Testis (tissue), 2 donors: ENCODE data around the gene TRPM3.

Experiments used
- CTCF ChIP-seq, 3 experiments: fragments of 450-650 bp in 2 of 3; fragments of 200-600 bp in 1 of 3; sonication (generic) in 1 of 3; IDR thresholded peaks; one replicate each; pipeline ENCODE4 v1.5.1; 2016 to 2019; ENCODE audit warnings: antibody characterized with exemption in 3 of 3, mild to moderate bottlenecking in 2 of 3, moderate library complexity in 1 of 3
- POLR2A ChIP-seq: fragments of 450-650 bp; IDR thresholded peaks from one replicate; pipeline ENCODE4 v1.6.1; 2017; ENCODE audit warnings: antibody characterized with exemption, mild to moderate bottlenecking, moderate library complexity

- TF ChIP-seq POLR2A (no peak), CTCF (IDR thresholded peaks at IDR 0.05) (no peak)
These were observed 259.6 kb downstream of the TRPM3 start for GRCh38 chr9:70861797-70862196.
